Psoas muscle (tissue), 8 donors: ENCODE data around the gene ABCB1. TPM values are rescaled to one million over a fixed set of nuclear protein-coding genes. Genes with fewer than 3 reads are reported as not detected.

Source experiments
- ATAC-seq, 4 donors: fragments of 200-7000 bp; cut with Tn5 transposase; one replicate each; pipeline ENCODE4 v1.9.1; 2020; ENCODE audit warnings: moderate library complexity in 3 of 4, mild to moderate bottlenecking in 2 of 4
- DNase-seq, 2 donors: peaks; one replicate each; pipeline ENCODE4 v3.0.0-alpha.2; 2020
- H3K27ac ChIP-seq: fragments of 200-600 bp; one replicate; pipeline ENCODE4 v1.8.0; 2022
- H3K27me3 ChIP-seq, 3 donors: fragments of 200-600 bp in 1 of 3; one replicate each; pipeline versions ENCODE4 v1.6.1 to v1.8.0; 2013 to 2022; ENCODE audit warnings: low read length in 2 of 3, mild to moderate bottlenecking in 2 of 3, moderate library complexity in 1 of 3; ENCODE audit not compliant: insufficient read depth in 3 of 3
- H3K36me3 ChIP-seq, 2 donors: fragments of 200-600 bp in 1 of 2; one replicate each; pipeline versions ENCODE4 v1.6.1 to v1.8.0; 2013 to 2022; ENCODE audit warnings: low read depth in 1 of 2, mild to moderate bottlenecking in 1 of 2, moderate library complexity in 1 of 2; ENCODE audit not compliant: insufficient read depth in 1 of 2
- H3K4me1 ChIP-seq: fragments of 200-600 bp; one replicate; pipeline ENCODE4 v1.8.0; 2022
- H3K4me3 ChIP-seq: fragments of 200-600 bp; one replicate; pipeline ENCODE4 v1.8.0; 2022; ENCODE audit warnings: mild to moderate bottlenecking
- H3K9me3 ChIP-seq: fragments of 200-600 bp; one replicate; pipeline ENCODE4 v1.8.0; 2022
- WGBS, 3 donors: extraction: QIAGEN DNeasy Blood & Tissue Kit; methylation state at CpG; one replicate each; pipeline versions ENCODE4 v1.1.6 to v1.1.7; 2013; 5-methylcytosine and 5-hydroxymethylcytosine counted together
- intact Hi-C, 2 donors: fragments of 100-400 bp; cut with DNase I; formaldehyde crosslinking; loops; one replicate each; pipeline versions ENCODE4 v1.11.0 to v1.14.2; 2022
- polyA plus RNA-seq, 3 donors: library from polyadenylated mRNA; stranded (reverse); fragments of 200-250 nt; gene quantifications; one replicate each; pipeline ENCODE4 v1.2.3, GENCODE V29; 2013
- total RNA-seq, 4 donors: library from RNA; stranded (reverse); fragmentation: NEBNext Ultra II Directional in 2 of 4; extraction: Animal tissue kit (Norgen Biotek cat#: 25700) in 2 of 4; gene quantifications; one replicate each; pipeline versions ENCODE4 v1.2.1 to v1.2.4, GENCODE V29; 2021 to 2023
- TF ChIP-seq, protein P1 (sequence below): fragments of 200-600 bp; IDR thresholded peaks from one replicate; pipeline ENCODE4 v1.8.0; 2022; ENCODE audit warnings: antibody characterized with exemption
- donor health status: healthy with polysubstance abuse.
- donor health status: DM: no; HTN: no; CAD: no; lungs with moderate emphysema.
- donor health status: Bipolar disorder and iron deficiency.
- donor health status: healthy.
- donor health status: DM: yes; HTN: yes; CAD: no.
- donor health status: DM: no; HTN: no; CAD: no.
- donor health status: DM: no; HTN: no; CAD: no.
- donor health status: DM: yes; HTN: yes; CAD: no.

ABCB1 gene
- total and polyA plus RNA-seq, 7 donors: 0.09 to 2.4 (median 0.59) TPM

DNA sequence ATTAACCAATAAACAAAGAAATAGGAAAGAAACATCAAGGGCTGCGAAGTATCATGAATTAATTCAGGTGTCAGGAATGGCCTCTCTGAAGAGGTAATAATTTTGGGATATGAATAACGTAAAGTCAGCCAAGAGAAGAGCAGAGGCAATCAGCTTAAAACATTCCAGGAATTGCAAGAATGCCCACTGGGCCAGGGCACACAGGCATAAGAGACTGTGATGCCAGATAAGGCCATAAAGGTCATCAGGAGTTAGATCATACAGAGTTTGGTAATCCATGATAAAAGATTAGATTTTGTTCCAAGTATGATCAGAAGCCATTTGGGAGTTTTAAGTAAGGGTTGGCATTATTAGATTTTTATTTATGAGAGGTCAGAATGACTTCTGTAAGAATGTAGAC lies 72.0 kb downstream of the ABCB1 start:
- intact Hi-C loops: no loop called here
- H3K36me3 ChIP-seq: no peaks in the 10 kb centered on the region
- ATAC-seq: no peak
- H3K27ac ChIP-seq: no peak overlapping the region
- TF ChIP-seq, protein P1, sequence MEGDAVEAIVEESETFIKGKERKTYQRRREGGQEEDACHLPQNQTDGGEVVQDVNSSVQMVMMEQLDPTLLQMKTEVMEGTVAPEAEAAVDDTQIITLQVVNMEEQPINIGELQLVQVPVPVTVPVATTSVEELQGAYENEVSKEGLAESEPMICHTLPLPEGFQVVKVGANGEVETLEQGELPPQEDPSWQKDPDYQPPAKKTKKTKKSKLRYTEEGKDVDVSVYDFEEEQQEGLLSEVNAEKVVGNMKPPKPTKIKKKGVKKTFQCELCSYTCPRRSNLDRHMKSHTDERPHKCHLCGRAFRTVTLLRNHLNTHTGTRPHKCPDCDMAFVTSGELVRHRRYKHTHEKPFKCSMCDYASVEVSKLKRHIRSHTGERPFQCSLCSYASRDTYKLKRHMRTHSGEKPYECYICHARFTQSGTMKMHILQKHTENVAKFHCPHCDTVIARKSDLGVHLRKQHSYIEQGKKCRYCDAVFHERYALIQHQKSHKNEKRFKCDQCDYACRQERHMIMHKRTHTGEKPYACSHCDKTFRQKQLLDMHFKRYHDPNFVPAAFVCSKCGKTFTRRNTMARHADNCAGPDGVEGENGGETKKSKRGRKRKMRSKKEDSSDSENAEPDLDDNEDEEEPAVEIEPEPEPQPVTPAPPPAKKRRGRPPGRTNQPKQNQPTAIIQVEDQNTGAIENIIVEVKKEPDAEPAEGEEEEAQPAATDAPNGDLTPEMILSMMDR: no peak
- H3K9me3 ChIP-seq: no peaks in the 10 kb centered on the region
- no peaks in the 10 kb centered on the region for H3K4me1 ChIP-seq
- no peak overlapping the region for H3K4me3 ChIP-seq
- no peak for DNase-seq
- no peaks in the 10 kb centered on the region for H3K27me3 ChIP-seq
- WGBS, 3 donors: 74 to 76% (median 75%) methylated on average over 2 of the region's 2 CpGs

DNA sequence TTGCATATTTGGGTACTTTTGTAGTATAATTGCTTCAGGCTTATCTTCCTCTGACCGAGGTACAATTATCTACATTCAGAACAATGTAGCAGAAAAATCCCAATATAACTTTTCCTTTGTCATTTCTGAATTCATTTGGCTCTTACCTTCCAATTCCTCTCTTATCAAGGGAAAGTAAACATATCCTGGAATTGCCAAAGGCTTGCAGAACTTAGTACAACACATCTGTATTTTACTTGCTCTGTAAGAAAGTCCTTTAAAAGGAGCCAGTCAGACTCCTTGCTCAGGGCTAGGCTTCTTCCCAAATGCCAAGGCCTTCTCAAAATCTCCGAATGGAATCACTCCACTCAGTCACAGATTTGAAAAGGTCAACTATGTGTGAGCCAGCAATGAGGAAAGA lies 81.9 kb downstream of the ABCB1 start:
- intact Hi-C loops: no loop called here
- WGBS, 3 donors: 70 to 84% (median 77%) methylated on average over 2 of the region's 2 CpGs
- ATAC-seq: no peak

DNA sequence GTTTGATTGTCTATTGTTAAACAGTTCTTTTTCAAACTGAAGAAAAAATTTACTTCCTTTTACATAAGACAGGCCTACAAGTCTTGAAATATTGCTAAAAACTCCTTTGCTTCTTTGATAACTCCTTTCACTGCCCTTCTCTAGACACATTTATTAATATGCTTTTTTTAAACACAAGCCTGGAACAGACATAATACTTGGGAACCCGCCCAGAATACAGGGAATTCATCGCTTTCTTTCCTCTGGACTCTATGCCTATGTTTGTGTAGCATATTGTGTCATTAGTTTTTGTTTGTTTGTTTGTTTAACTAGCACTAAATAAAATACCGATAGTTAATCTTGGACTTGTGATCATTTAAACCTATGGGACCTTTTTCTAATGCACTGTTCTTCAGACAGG lies 82.8 kb downstream of the ABCB1 start:
- no peaks in the 10 kb centered on the region for H3K36me3 ChIP-seq
- H3K27ac ChIP-seq: no peak overlapping the region
- WGBS, 3 donors: 84 to 86% (median 85%) methylated on average over 3 of the region's 3 CpGs
- no peaks in the 10 kb centered on the region for H3K9me3 ChIP-seq
- H3K4me3 ChIP-seq: no peak overlapping the region
- no peak for ATAC-seq
- TF ChIP-seq, protein P1: no peak
- H3K27me3 ChIP-seq: no peaks in the 10 kb centered on the region
- H3K4me1 ChIP-seq: no peaks in the 10 kb centered on the region
- no peak for DNase-seq
- intact Hi-C loops: no loop called here

More for the DNA sequence above, 81.9 kb downstream of the ABCB1 start:
- TF ChIP-seq, protein P1: no peak
- no peak for DNase-seq
- Histone ChIP-seq H3K4me1 (no peaks in the 10 kb centered on the region), H3K4me3 (no peak overlapping the region), H3K27ac (no peak overlapping the region), H3K27me3 (no peaks in the 10 kb centered on the region), H3K36me3 (no peaks in the 10 kb centered on the region), H3K9me3 (no peaks in the 10 kb centered on the region)

DNA sequence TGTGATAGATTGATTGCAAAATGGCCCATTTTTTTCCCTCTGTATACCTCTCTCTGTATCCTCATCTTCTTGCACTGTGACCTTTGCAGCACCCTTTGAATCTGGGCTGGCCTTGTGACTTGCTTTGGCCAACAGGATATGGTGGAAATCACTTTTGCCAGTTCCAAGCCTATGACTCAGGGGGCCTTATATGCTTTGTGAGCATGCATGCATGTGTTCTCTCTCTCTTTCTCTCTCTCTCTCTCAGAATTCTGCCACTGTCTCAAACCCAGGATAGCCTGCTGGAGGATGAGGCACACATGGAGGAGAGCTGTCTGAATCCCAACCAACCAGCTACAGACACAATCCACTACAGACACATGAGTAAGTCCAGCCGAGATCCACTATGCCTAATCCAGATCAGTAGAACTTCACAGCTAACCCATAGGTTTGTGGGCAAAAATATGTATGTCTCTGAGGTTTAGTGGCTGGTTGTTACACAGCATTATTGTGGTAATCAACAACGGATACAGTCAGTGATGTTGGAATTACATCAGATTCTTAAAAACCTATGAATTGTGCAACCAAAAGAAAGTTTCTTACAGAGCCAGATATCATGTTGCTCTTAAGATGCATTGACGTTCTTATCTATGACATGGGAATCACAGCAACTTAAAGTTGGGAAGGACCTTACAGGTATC lies 83.4 kb downstream of the ABCB1 start:
- Histone ChIP-seq H3K27me3 (no peaks in the 10 kb centered on the region), H3K4me3 (no peak overlapping the region), H3K36me3 (no peaks in the 10 kb centered on the region), H3K4me1 (no peaks in the 10 kb centered on the region), H3K27ac (no peak overlapping the region), H3K9me3 (no peaks in the 10 kb centered on the region)
- WGBS, 3 donors: 76 to 83% (median 76%) methylated on average over 3 of the region's 3 CpGs
- TF ChIP-seq, protein P1: no peak
- no peak for DNase-seq
- no peak for ATAC-seq
- intact Hi-C loops: no loop called here
